Uterus (tissue), 2 donors: ENCODE measurements around the gene DBNDD1.

Source experiments
- POLR2A ChIP-seq, 2 donors: fragments of 450-650 bp; IDR thresholded peaks; one replicate each; pipeline ENCODE4 v1.6.1; 2016; ENCODE audit warnings: antibody characterized with exemption in 2 of 2, mild to moderate bottlenecking in 1 of 2, moderate library complexity in 1 of 2
- TF ChIP-seq, protein P1 (sequence below), 4 experiments: fragments of 200-600 bp in 2 of 4; fragments of 450-650 bp in 2 of 4; sonication (generic) in 2 of 4; IDR thresholded peaks; one replicate each; pipeline ENCODE4 v1.5.1; 2016 to 2019; ENCODE audit warnings: antibody characterized with exemption in 4 of 4, mild to moderate bottlenecking in 2 of 4, moderate library complexity in 1 of 4

DNA sequence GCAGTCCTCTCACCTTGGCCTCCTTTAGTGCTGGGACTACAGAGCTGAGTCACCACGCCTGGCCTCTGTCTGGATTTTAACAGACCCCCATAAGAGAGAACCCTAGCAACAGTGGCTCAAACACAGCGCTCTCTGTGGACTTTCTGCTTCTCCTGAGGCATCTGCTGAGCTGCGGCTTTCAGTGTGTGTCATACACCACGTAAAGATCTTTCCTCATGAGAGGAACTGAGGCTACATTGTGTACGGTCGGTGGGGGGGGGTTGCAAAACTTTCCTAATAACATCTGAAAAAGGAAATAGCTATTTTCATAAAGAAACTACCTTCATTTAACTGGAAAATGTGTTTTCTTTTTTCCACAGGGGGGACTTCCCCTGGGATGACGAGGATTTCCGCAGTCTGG is 37.8 kb downstream of the DBNDD1 start:
- TF ChIP-seq, protein P1, sequence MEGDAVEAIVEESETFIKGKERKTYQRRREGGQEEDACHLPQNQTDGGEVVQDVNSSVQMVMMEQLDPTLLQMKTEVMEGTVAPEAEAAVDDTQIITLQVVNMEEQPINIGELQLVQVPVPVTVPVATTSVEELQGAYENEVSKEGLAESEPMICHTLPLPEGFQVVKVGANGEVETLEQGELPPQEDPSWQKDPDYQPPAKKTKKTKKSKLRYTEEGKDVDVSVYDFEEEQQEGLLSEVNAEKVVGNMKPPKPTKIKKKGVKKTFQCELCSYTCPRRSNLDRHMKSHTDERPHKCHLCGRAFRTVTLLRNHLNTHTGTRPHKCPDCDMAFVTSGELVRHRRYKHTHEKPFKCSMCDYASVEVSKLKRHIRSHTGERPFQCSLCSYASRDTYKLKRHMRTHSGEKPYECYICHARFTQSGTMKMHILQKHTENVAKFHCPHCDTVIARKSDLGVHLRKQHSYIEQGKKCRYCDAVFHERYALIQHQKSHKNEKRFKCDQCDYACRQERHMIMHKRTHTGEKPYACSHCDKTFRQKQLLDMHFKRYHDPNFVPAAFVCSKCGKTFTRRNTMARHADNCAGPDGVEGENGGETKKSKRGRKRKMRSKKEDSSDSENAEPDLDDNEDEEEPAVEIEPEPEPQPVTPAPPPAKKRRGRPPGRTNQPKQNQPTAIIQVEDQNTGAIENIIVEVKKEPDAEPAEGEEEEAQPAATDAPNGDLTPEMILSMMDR (IDR thresholded peaks at IDR 0.05) = no peak
- no peak for TF ChIP-seq POLR2A (IDR thresholded peaks at IDR 0.05)
